Urinary bladder (tissue), 2 donors: ENCODE measurements around the gene HCCS. TPM values are rescaled to one million over a fixed set of nuclear protein-coding genes. Genes with fewer than 3 reads are reported as not detected.

ENCODE experiments used
- polyA plus RNA-seq: library from polyadenylated mRNA; stranded (reverse); fragments of 200-250 nt; gene quantifications from one replicate; pipeline ENCODE4 v1.2.3, GENCODE V29; 2013
- small RNA-seq: library from RNA; depleted of rRNA; stranded (forward); fragments of <200 nt; gene quantifications from one replicate; pipeline ENCODE3, GENCODE V24; 2014
- total RNA-seq: library from RNA; depleted of rRNA; stranded (reverse); fragments of >200 nt; gene quantifications from one replicate; pipeline ENCODE4 v1.2.3, GENCODE V29; 2014
- donor health status: healthy.

Gene HCCS
- total and polyA plus RNA-seq, 2 donors = 10.6 to 20.0 TPM

Small RNAs within 50 kb of the gene (small RNA-seq; reads per million reads assigned to genes)
- gene RF00019 = not detected
- not detected for gene RF02271

Other genes with a start within 250 kb of the HCCS start
- not detected for gene AMELX, start 182.1 kb downstream of the HCCS start, total RNA-seq
- not detected for gene AMELX, start 182.1 kb downstream of the HCCS start, polyA plus RNA-seq